ENCODE measurements around the gene THSD4. TPM values are rescaled to one million over a fixed set of nuclear protein-coding genes. Genes with fewer than 3 reads are reported as not detected.

Gene THSD4
- total RNA-seq, 1 experiment from 2014 or later = 29.0 TPM

- intact Hi-C loops (cut with micrococcal nuclease) = no loop called here
- no peak overlapping the region for H3K4me2 ChIP-seq (ENCODE audit: low read length)
- CTCF ChIA-PET = no interaction called here
- no peak overlapping the region for H3K4me3 ChIP-seq (ENCODE audit: low read length)
- no peaks in the 10 kb centered on the region for H3K27me3 ChIP-seq (ENCODE audit: low read length)
- DNase-seq (no peak), ATAC-seq (no peak)
- no peaks in the 10 kb centered on the region for H3K79me2 ChIP-seq (ENCODE audit: low read length)
- no peaks in the 10 kb centered on the region for H3F3A ChIP-seq (ENCODE audit: low read length, unreplicated experiment)
- no peak overlapping the region for H2AFZ ChIP-seq (ENCODE audit: low read length)
- H3K9me3 ChIP-seq (ENCODE audit: low read length) = no peaks in the 10 kb centered on the region
- H3K27ac ChIP-seq (ENCODE audit: low read length) = no peak overlapping the region
- POLR2A ChIA-PET (ENCODE audit: unreplicated experiment) = no interaction called here
- H4K20me1 ChIP-seq (ENCODE audit: low read length) = no peaks in the 10 kb centered on the region
- H3K9ac ChIP-seq (ENCODE audit: low read length) = no peak overlapping the region
- peaks cover 34% of the 10 kb centered on the region for H3K4me1 ChIP-seq (ENCODE audit: insufficient read depth, low read length)
- BruUV-seq (replicated peaks) = no TSS peak
- TF ChIP-seq EZH2phosphoT487 (IDR thresholded peaks at IDR 0.05; ENCODE audit: borderline replicate concordance, low read length) (no peak), CTCF (conservative IDR thresholded peaks at IDR 0.05; ENCODE audit: low read depth, low read length) (no peak), EZH2 (IDR thresholded peaks at IDR 0.05; ENCODE audit: low read length, unreplicated experiment) (no peak)
- H3K9me2 ChIP-seq (replicated peaks; ENCODE audit: low read length) = no peaks in the 10 kb centered on the region
- no peaks in the 10 kb centered on the region for H3K36me3 ChIP-seq (ENCODE audit: low read depth, low read length)
Observed at GRCh38 chr15:71777216-71777943, 662.1 kb downstream of the THSD4 start.

- intact Hi-C loops (cut with micrococcal nuclease) = no loop called here
- DNase-seq = no peak
- no peak overlapping the region for H3K4me3 ChIP-seq (ENCODE audit: low read length)
- CTCF ChIA-PET = interaction anchor here (0.6 kb wide), 1 partner anchor 26 kb away, joined by 12 read pairs; no protein-coding TSS in a partner anchor
- H3K27me3 ChIP-seq (ENCODE audit: low read length) = no peaks in the 10 kb centered on the region
- POLR2A ChIA-PET (ENCODE audit: unreplicated experiment) = no interaction called here
- H4K20me1 ChIP-seq (ENCODE audit: low read length) = no peaks in the 10 kb centered on the region
- no peaks in the 10 kb centered on the region for H3K79me2 ChIP-seq (ENCODE audit: low read length)
- peaks cover 34% of the 10 kb centered on the region for H3K4me1 ChIP-seq (ENCODE audit: insufficient read depth, low read length)
- TF ChIP-seq EZH2 (IDR thresholded peaks at IDR 0.05; ENCODE audit: low read length, unreplicated experiment) = no peak
- H3K9ac ChIP-seq (ENCODE audit: low read length) = no peak overlapping the region; the same call in 1 of the 2 replicates
- no peak overlapping the region for H2AFZ ChIP-seq (ENCODE audit: low read length)
- no peak overlapping the region for H3K4me2 ChIP-seq (ENCODE audit: low read length)
- no peaks in the 10 kb centered on the region for H3F3A ChIP-seq (ENCODE audit: low read length, unreplicated experiment)
- H3K27ac ChIP-seq (ENCODE audit: low read length) = peak overlapping the region; percentile 61
- H3K9me3 ChIP-seq (ENCODE audit: low read length) = no peaks in the 10 kb centered on the region
- H3K9me2 ChIP-seq (replicated peaks; ENCODE audit: low read length) = no peaks in the 10 kb centered on the region
- H3K36me3 ChIP-seq (ENCODE audit: low read depth, low read length) = no peaks in the 10 kb centered on the region
- no TSS peak for BruUV-seq (replicated peaks)
- ATAC-seq = no peak
Observed at GRCh38 chr15:71779073-71779797, 664.0 kb downstream of the THSD4 start.

- H3K9me3 ChIP-seq (ENCODE audit: low read length) = no peaks in the 10 kb centered on the region
- H4K20me1 ChIP-seq (ENCODE audit: low read length) = no peaks in the 10 kb centered on the region
- H3K4me2 ChIP-seq (ENCODE audit: low read length) = peak overlapping the region; percentile 69
- DNase-seq (peak; percentile 74), ATAC-seq (peak; percentile 66)
- ChIA-PET POLR2A (ENCODE audit: unreplicated experiment) (interaction anchor here (0.6 to 0.9 kb wide), 2 partner anchors 10 to 17 kb away, joined by 3 to 4 read pairs; no protein-coding TSS in a partner anchor), CTCF (interaction anchor here (0.6 to 0.9 kb wide), 2 partner anchors 10 to 28 kb away, joined by 4 to 5 read pairs; no protein-coding TSS in a partner anchor)
- intact Hi-C loops (cut with micrococcal nuclease) = loop anchor here (1.0 kb wide), 1 partner anchor 21 kb away; no protein-coding TSS in a partner anchor
- TSS peak; percentile 25 for BruUV-seq (replicated peaks)
- TF ChIP-seq EZH2 (IDR thresholded peaks at IDR 0.05; ENCODE audit: low read length, unreplicated experiment) (no peak), CTCF (conservative IDR thresholded peaks at IDR 0.05; ENCODE audit: low read depth, low read length) (peak; percentile 87), EZH2phosphoT487 (IDR thresholded peaks at IDR 0.05; ENCODE audit: borderline replicate concordance, low read length) (no peak)
- H3K4me3 ChIP-seq (ENCODE audit: low read length) = peak overlapping the region; percentile 14; the same call in 1 of the 2 replicates
- no peaks in the 10 kb centered on the region for H3K36me3 ChIP-seq (ENCODE audit: low read depth, low read length)
- H2AFZ ChIP-seq (ENCODE audit: low read length) = peak overlapping the region; percentile 64
- no peaks in the 10 kb centered on the region for H3K27me3 ChIP-seq (ENCODE audit: low read length)
- peak overlapping the region; percentile 61 for H3K27ac ChIP-seq (ENCODE audit: low read length)
- no peaks in the 10 kb centered on the region for H3K79me2 ChIP-seq (ENCODE audit: low read length)
- H3K9me2 ChIP-seq (replicated peaks; ENCODE audit: low read length) = no peaks in the 10 kb centered on the region
- peaks cover 34% of the 10 kb centered on the region for H3K4me1 ChIP-seq (ENCODE audit: insufficient read depth, low read length)
- no peaks in the 10 kb centered on the region for H3F3A ChIP-seq (ENCODE audit: low read length, unreplicated experiment)
- H3K9ac ChIP-seq (ENCODE audit: low read length) = peak overlapping the region; percentile 29; the same call in 1 of the 2 replicates
Observed at GRCh38 chr15:71780115-71780976, 665.1 kb downstream of the THSD4 start.
